HCT116 (cell line): ENCODE data around the gene GABBR2. TPM values are rescaled to one million over a fixed set of nuclear protein-coding genes. Genes with fewer than 3 reads are reported as not detected.
"Not testable (repeated sequence)": the region's sequence is repeated elsewhere in the genome, so short reads cannot be mapped to it uniquely, and the experiment has no call there.

Experiments
- ATAC-seq: fragments of 200-7000 bp; cut with Tn5 transposase; 2 replicates; pipeline ENCODE4 v1.9.1; 2020; ENCODE audit warnings: mild to moderate bottlenecking, moderate library complexity
- BruUV-seq: library from RNA; stranded (reverse); fragments of 400-500 nt; replicated peaks from 2 replicates; lab custom pipeline; 2021; lab: Mats Ljungman, UMichigan
- CTCF ChIA-PET: fragments of 300-600 bp; sonication (Branson Sonifier 250); formaldehyde crosslinking; loops from one replicate; lab custom pipeline; 2021; ENCODE audit warnings: antibody characterized with exemption; lab: Charles Lee
- POLR2A ChIA-PET: fragments of 300-600, 350-600 bp; sonication (Branson Sonifier 250); formaldehyde crosslinking; loops from one replicate; lab custom pipeline; 2021; ENCODE audit warnings: antibody characterized with exemption; lab: Charles Lee
- RAD21 ChIA-PET, 2 experiments: fragments of 300-600 bp; sonication (Branson Sonifier 250); formaldehyde crosslinking; loops; one replicate each; lab custom pipeline; 2023; ENCODE audit warnings: low total read pairs in 2 of 2; ENCODE audit not compliant: uncharacterized antibody in 2 of 2, unreplicated experiment in 2 of 2, low non-redundant PET in 1 of 2; lab: Charles Lee
- DNase-seq: peaks from one replicate; pipeline ENCODE4 v3.0.0-alpha.2; 2010; ENCODE audit warnings: low read depth, low spot score
- H2AFZ ChIP-seq: fragments of 200-600 bp; shearing (Covaris generic), sonication (generic); 2 replicates; pipeline ENCODE4 v1.6.1; 2017; ENCODE audit warnings: low read depth, mixed run types, mixed read lengths, antibody characterized with exemption, low read length; ENCODE audit not compliant: poor library complexity, severe bottlenecking
- H3K27ac ChIP-seq: 2 replicates; pipeline ENCODE4 v1.5.1; 2012; ENCODE audit warnings: low read depth, low read length
- H3K27me3 ChIP-seq: fragments of 200-600 bp; sonication (generic); 2 replicates; pipeline ENCODE4 v1.6.1; 2016; ENCODE audit warnings: mixed run types, low read length, mixed read lengths; ENCODE audit not compliant: insufficient read depth
- H3K36me3 ChIP-seq, 2 experiments: fragments of 200-500 bp in 1 of 2; fragments of 200-600 bp in 1 of 2; sonication (Bioruptor generic) in 1 of 2; sonication (generic) in 1 of 2; 2 replicates each; pipeline versions ENCODE4 v1.5.1 to v1.6.1; 2014 to 2016; ENCODE audit warnings: low read length in 2 of 2, inconsistent platforms in 1 of 2, mixed read lengths in 1 of 2, mixed run types in 1 of 2; ENCODE audit not compliant: insufficient read depth in 2 of 2, control insufficient read depth in 1 of 2
- H3K4me1 ChIP-seq, 2 experiments: fragments of 200-600 bp in 1 of 2; sonication (generic) in 1 of 2; 2 replicates each; pipeline versions ENCODE4 v1.5.1 to v1.6.1; 2012 to 2017; ENCODE audit warnings: low read length in 2 of 2, inconsistent platforms in 1 of 2, mild to moderate bottlenecking in 1 of 2, mixed read lengths in 1 of 2, mixed run types in 1 of 2, moderate library complexity in 1 of 2; ENCODE audit not compliant: insufficient read depth in 2 of 2, control insufficient read depth in 1 of 2
- H3K4me2 ChIP-seq: fragments of 200-600 bp; sonication (generic); 2 replicates; pipeline ENCODE4 v1.6.1; 2017; ENCODE audit warnings: mixed run types, low read length, mixed read lengths
- H3K4me3 ChIP-seq, 2 experiments: fragments of 200-600 bp in 1 of 2; sonication (generic) in 1 of 2; replicated peaks in 1 of 2; 2 replicates each; pipeline ENCODE4 v1.5.1; 2011 to 2016; ENCODE audit warnings: low read length in 2 of 2, control low read depth in 1 of 2, low read depth in 1 of 2, mild to moderate bottlenecking in 1 of 2, mixed read lengths in 1 of 2, mixed run types in 1 of 2
- H3K79me2 ChIP-seq: fragments of 200-600 bp; sonication (generic); 2 replicates; pipeline ENCODE4 v1.6.1; 2017; ENCODE audit warnings: mild to moderate bottlenecking, mixed run types, low read length, moderate library complexity, mixed read lengths; ENCODE audit not compliant: insufficient read depth
- H3K9ac ChIP-seq: fragments of 200-600 bp; sonication (generic); 2 replicates; pipeline ENCODE4 v1.6.1; 2016; ENCODE audit warnings: low read length, mixed read lengths
- H3K9me2 ChIP-seq: fragments of 200-600 bp; sonication (generic), shearing (Covaris generic); 2 replicates; pipeline ENCODE4 v1.6.1; 2017; ENCODE audit warnings: mixed run types, mild to moderate bottlenecking, moderate library complexity; ENCODE audit not compliant: insufficient read depth
- H3K9me3 ChIP-seq, 2 experiments: fragments of 200-500 bp in 1 of 2; fragments of 200-600 bp in 1 of 2; sonication (Bioruptor generic) in 1 of 2; sonication (generic) in 1 of 2; 2 replicates each; pipeline ENCODE4 v1.6.1; 2014 to 2017; ENCODE audit warnings: low read length in 2 of 2, mixed read lengths in 2 of 2, inconsistent platforms in 1 of 2, low read depth in 1 of 2, mild to moderate bottlenecking in 1 of 2, mixed run types in 1 of 2, moderate library complexity in 1 of 2; ENCODE audit not compliant: control insufficient read depth in 1 of 2, insufficient read depth in 1 of 2
- H4K20me1 ChIP-seq: fragments of 200-600 bp; sonication (generic), shearing (Covaris generic); 2 replicates; pipeline ENCODE4 v1.6.1; 2017; ENCODE audit warnings: mixed run types, mild to moderate bottlenecking, moderate library complexity; ENCODE audit not compliant: insufficient read depth
- CBX3 ChIP-seq: IDR thresholded peaks from 2 replicates; pipeline ENCODE4 v1.6.1; 2012; ENCODE audit warnings: low read depth
- CEBPB ChIP-seq: IDR thresholded peaks from 2 replicates; pipeline ENCODE4 v1.6.1; 2012; ENCODE audit warnings: low read depth
- EGR1 ChIP-seq: IDR thresholded peaks from 2 replicates; pipeline ENCODE4 v1.6.1; 2012; ENCODE audit warnings: low read depth
- ELF1 ChIP-seq: IDR thresholded peaks from 2 replicates; pipeline ENCODE4 v1.6.1; 2012; ENCODE audit warnings: low read depth, borderline replicate concordance
- EZH2 ChIP-seq: fragments of 200-600 bp; sonication (generic); IDR thresholded peaks from 2 replicates; pipeline ENCODE4 v1.6.1; 2017; ENCODE audit warnings: antibody characterized with exemption, mixed run types
- FOSL1 ChIP-seq: IDR thresholded peaks from 2 replicates; pipeline ENCODE4 v1.6.1; 2012; ENCODE audit warnings: low read depth
- POLR2A ChIP-seq: IDR thresholded peaks from 2 replicates; pipeline ENCODE4 v1.7.0; 2011; ENCODE audit warnings: borderline replicate concordance; ENCODE audit not compliant: insufficient read depth, insufficient read length; ENCODE audit errors: extremely low read depth
- POLR2AphosphoS5 ChIP-seq: IDR thresholded peaks from 2 replicates; pipeline ENCODE4 v1.6.1; 2011; ENCODE audit warnings: mild to moderate bottlenecking, low read depth, low read length, moderate library complexity
- RAD21 ChIP-seq: IDR thresholded peaks from 2 replicates; pipeline ENCODE4 v1.6.1; 2012; ENCODE audit warnings: low read depth, mild to moderate bottlenecking
- SIN3A ChIP-seq: IDR thresholded peaks from 2 replicates; pipeline ENCODE4 v1.6.1; 2012; ENCODE audit warnings: low read depth
- SP1 ChIP-seq: IDR thresholded peaks from 2 replicates; pipeline ENCODE4 v1.6.1; 2012; ENCODE audit warnings: low read depth
- SRF ChIP-seq: IDR thresholded peaks from 2 replicates; pipeline ENCODE4 v1.6.1; 2012; ENCODE audit warnings: low read depth
- ZFX ChIP-seq: fragments of 450-650 bp; IDR thresholded peaks from 2 replicates; pipeline ENCODE4 v1.6.1; 2017
- ZNF274 ChIP-seq: fragments of 200-500 bp; sonication (Bioruptor generic); IDR thresholded peaks from 2 replicates; pipeline ENCODE4 v1.6.1; 2014; ENCODE audit warnings: mild to moderate bottlenecking, low read depth, low read length, inconsistent platforms
- intact Hi-C: fragments of 100-400 bp; cut with micrococcal nuclease; formaldehyde crosslinking; loops from 2 replicates; pipeline ENCODE4 v1.10.0; 2022
- total RNA-seq: library from RNA; stranded (reverse); gene quantifications from one replicate; pipeline ENCODE4 v1.2.1, GENCODE V29; 2021; ENCODE audit not compliant: unreplicated experiment
- TF ChIP-seq, protein P1 (sequence below): IDR thresholded peaks from 2 replicates; pipeline ENCODE4 v1.6.1; 2012; ENCODE audit warnings: low read depth
- TF ChIP-seq, protein P2 (sequence below), 3 experiments: fragments of 200-600 bp in 1 of 3; sonication (generic) in 1 of 3; IDR thresholded peaks in 2 of 3; conservative IDR thresholded peaks in 1 of 3; 2 replicates each; pipeline ENCODE4 v1.5.1; 2012 to 2017; ENCODE audit warnings: low read depth in 2 of 3, low read length in 2 of 3, antibody characterized with exemption in 1 of 3, borderline replicate concordance in 1 of 3, control low read depth in 1 of 3, mild to moderate bottlenecking in 1 of 3, mixed read lengths in 1 of 3, mixed run types in 1 of 3, moderate library complexity in 1 of 3; ENCODE audit not compliant: insufficient read depth in 1 of 3
- TF ChIP-seq, protein P3 (sequence below): IDR thresholded peaks from 2 replicates; pipeline ENCODE4 v1.6.1; 2012

The GABBR2 gene
- total RNA-seq, 1 experiment from 2014 or later: 0.15 TPM

DNA sequence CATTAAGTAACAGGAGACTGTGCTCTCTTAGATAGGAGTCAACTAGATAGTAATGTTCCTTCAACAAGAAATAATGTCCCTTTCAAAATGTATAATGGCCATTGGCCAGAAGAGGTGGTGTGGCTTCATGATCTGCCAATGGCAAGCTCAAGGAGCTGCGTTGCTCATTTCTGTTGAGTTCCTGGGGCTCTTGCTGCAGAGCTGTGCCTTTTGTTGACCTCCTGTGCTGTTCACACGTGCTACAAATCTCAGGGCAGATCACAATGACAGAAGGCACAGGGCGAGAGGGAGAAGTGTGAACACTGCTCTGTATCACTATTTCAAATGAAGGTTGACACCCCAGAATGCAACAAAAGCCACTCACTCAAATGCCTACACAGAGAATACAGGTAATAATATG, 437.3 kb downstream of the GABBR2 start:
- BruUV-seq: no TSS peak

DNA sequence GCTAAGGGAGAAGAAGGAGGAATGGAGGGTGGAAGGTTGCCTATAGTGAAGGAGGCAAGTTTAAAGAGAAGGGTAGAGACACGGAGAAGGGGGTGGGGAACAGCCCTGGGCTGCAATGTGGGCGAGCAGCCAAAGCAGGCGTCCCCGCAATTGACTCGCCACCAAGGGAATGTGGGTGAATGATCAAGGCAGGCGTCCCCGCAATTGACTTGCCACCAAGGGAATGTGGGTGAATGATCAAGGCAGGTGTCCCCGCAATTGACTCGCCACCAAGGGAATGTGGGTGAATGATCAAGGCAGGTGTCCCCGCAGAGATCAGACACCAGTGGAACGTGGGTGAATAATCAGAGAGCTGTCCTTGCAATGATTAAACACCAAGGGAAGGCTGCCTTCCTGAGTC, 438.5 kb downstream of the GABBR2 start:
- intact Hi-C loops, RAD21 ChIA-PET, BruUV-seq, H3K4me3 ChIP-seq, H3K9ac ChIP-seq, CTCF ChIA-PET, H3K27me3 ChIP-seq, H2AFZ ChIP-seq, H3K4me2 ChIP-seq, H3K36me3 ChIP-seq, H3K9me2 ChIP-seq, H3K9me3 ChIP-seq, H4K20me1 ChIP-seq, ATAC-seq, H3K27ac ChIP-seq, DNase-seq, POLR2A ChIA-PET, H3K4me1 ChIP-seq, H3K79me2 ChIP-seq: not testable (repeated sequence)

More for the DNA sequence above, 437.3 kb downstream of the GABBR2 start:
- no peaks in the 10 kb centered on the region for H4K20me1 ChIP-seq
- RAD21 ChIA-PET: no interaction called here
- H3K9me2 ChIP-seq: no peaks in the 10 kb centered on the region
- no peak overlapping the region for H3K4me2 ChIP-seq
- no peaks in the 10 kb centered on the region for H3K9me3 ChIP-seq
- DNase-seq (no peak), ATAC-seq (no peak)
- intact Hi-C loops: no loop called here
- H3K36me3 ChIP-seq: no peaks in the 10 kb centered on the region
- POLR2A ChIA-PET: interaction anchor here (0.7 kb wide), 1 partner anchor 215 kb away, joined by 4 read pairs; the partner anchor contains the start of gene NANS
- H3K4me1 ChIP-seq: no peaks in the 10 kb centered on the region
- H2AFZ ChIP-seq: no peak overlapping the region
- no peak overlapping the region for H3K27ac ChIP-seq
- no peaks in the 10 kb centered on the region for H3K79me2 ChIP-seq
- H3K27me3 ChIP-seq: 0 out of 2 replicates have a peak, but pooled peaks cover 1% of the 10 kb centered on the region
- CTCF ChIA-PET: no interaction called here
- H3K9ac ChIP-seq: no peak overlapping the region
- H3K4me3 ChIP-seq: no peak overlapping the region
- no peak for TF ChIP-seq SRF
- TF ChIP-seq SIN3A: no peak
- TF ChIP-seq ELF1: no peak
- no peak for TF ChIP-seq POLR2AphosphoS5
- TF ChIP-seq FOSL1: no peak
- TF ChIP-seq, protein P1, sequence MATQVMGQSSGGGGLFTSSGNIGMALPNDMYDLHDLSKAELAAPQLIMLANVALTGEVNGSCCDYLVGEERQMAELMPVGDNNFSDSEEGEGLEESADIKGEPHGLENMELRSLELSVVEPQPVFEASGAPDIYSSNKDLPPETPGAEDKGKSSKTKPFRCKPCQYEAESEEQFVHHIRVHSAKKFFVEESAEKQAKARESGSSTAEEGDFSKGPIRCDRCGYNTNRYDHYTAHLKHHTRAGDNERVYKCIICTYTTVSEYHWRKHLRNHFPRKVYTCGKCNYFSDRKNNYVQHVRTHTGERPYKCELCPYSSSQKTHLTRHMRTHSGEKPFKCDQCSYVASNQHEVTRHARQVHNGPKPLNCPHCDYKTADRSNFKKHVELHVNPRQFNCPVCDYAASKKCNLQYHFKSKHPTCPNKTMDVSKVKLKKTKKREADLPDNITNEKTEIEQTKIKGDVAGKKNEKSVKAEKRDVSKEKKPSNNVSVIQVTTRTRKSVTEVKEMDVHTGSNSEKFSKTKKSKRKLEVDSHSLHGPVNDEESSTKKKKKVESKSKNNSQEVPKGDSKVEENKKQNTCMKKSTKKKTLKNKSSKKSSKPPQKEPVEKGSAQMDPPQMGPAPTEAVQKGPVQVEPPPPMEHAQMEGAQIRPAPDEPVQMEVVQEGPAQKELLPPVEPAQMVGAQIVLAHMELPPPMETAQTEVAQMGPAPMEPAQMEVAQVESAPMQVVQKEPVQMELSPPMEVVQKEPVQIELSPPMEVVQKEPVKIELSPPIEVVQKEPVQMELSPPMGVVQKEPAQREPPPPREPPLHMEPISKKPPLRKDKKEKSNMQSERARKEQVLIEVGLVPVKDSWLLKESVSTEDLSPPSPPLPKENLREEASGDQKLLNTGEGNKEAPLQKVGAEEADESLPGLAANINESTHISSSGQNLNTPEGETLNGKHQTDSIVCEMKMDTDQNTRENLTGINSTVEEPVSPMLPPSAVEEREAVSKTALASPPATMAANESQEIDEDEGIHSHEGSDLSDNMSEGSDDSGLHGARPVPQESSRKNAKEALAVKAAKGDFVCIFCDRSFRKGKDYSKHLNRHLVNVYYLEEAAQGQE: no peak
- TF ChIP-seq SP1: no peak
- TF ChIP-seq, protein P2, sequence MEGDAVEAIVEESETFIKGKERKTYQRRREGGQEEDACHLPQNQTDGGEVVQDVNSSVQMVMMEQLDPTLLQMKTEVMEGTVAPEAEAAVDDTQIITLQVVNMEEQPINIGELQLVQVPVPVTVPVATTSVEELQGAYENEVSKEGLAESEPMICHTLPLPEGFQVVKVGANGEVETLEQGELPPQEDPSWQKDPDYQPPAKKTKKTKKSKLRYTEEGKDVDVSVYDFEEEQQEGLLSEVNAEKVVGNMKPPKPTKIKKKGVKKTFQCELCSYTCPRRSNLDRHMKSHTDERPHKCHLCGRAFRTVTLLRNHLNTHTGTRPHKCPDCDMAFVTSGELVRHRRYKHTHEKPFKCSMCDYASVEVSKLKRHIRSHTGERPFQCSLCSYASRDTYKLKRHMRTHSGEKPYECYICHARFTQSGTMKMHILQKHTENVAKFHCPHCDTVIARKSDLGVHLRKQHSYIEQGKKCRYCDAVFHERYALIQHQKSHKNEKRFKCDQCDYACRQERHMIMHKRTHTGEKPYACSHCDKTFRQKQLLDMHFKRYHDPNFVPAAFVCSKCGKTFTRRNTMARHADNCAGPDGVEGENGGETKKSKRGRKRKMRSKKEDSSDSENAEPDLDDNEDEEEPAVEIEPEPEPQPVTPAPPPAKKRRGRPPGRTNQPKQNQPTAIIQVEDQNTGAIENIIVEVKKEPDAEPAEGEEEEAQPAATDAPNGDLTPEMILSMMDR (IDR thresholded peaks at IDR 0.05 in 2 of 3, conservative IDR thresholded peaks at IDR 0.05 in 1 of 3; ENCODE audit: borderline replicate concordance in 1 of 3, insufficient read depth in 1 of 3, low read depth in 2 of 3, low read length in 2 of 3): no peak
- TF ChIP-seq POLR2A: no peak
- TF ChIP-seq ZFX: no peak
- no peak for TF ChIP-seq ZNF274
- TF ChIP-seq CEBPB: no peak
- TF ChIP-seq, protein P3, sequence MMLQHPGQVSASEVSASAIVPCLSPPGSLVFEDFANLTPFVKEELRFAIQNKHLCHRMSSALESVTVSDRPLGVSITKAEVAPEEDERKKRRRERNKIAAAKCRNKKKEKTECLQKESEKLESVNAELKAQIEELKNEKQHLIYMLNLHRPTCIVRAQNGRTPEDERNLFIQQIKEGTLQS: no peak
- no peak for TF ChIP-seq EGR1
- no peak for TF ChIP-seq CBX3
- TF ChIP-seq RAD21: no peak
- no peak for TF ChIP-seq EZH2
